ENCODE results near the gene DNASE1. TPM values are rescaled to one million over a fixed set of nuclear protein-coding genes. Genes with fewer than 3 reads are reported as not detected.
"Not testable (repeated sequence)": the region's sequence is repeated elsewhere in the genome, so short reads cannot be mapped to it uniquely, and the experiment has no call there.

Gene DNASE1
- total RNA-seq, 2 donors from 2014 or later, result 19.1 to 25.5 TPM

DNA sequence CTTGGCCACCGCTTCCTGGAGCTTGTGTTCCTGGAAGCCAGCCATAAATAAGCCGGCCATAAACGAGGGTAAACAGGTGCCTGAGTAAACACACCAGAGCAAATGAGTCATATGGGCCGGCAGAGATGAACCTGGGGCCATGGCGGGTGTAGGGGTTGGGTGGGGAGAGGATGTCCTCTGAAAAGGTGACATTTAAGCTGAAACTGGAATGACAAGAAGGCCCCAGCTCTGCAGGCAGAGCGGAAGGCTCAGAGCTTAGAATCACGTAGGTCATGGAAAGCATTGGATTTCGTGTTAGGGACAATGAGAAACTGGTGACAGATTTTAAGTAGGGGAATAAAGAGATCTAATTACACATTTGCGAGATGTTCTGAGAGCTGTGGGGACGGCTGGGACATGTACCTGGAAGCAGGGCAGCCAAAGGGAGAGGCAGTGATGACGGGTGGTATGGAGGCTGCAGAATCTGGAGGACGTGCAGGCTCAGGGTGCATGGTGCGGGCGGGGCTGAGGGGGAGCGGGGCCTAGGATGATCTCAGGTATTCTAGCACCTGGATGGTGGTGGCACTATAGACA lies 8.1 kb upstream of the DNASE1 start:
- peak overlapping the region in 1 of 2 donors; percentile 18 for H3K27ac Mint-ChIP-seq
- no peaks in the 10 kb centered on the region for H3K27me3 Mint-ChIP-seq
- H3K9me3 Mint-ChIP-seq, result no peaks in the 10 kb centered on the region
- no peak overlapping the region for H3K4me3 Mint-ChIP-seq
- H3K4me1 Mint-ChIP-seq (ENCODE audit: low read depth in 2 of 2), result peaks cover 0 to 4% of the 10 kb centered on the region in 2 donors
- ATAC-seq, result no peak
- H3K36me3 Mint-ChIP-seq, result no peaks in the 10 kb centered on the region
- peak; percentile 56 for DNase-seq (ENCODE audit: low spot score)

DNA sequence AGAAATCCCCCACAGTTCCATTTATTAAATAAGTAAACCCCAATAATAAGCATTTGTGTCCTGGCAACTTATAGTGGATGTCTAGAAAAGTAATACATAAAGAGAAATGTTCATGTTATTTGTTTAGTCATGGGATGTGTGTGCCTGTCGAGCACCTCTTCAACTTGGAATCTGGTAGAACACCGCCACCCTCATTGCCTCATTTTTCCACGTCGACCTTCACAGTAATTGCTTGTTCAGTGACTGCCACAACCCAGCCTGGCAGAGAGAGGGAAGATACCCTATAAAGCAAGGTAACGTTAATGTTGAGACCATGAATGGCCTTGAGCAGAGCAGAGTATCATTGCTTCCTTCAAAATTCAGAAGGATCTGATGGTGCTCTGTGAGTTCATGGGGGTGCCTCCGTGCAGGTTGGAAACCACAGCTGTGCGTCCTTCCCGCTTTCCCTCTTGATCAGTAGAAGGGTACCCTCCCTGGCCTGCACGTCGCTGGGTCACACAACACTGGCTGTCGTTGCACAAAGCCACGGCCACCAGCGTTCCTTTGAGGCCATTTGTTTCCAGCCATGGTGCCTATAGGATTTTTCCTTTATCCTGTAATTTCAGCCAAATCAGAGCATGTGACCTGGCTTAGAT lies 3.7 kb upstream of the DNASE1 start:
- Mint-ChIP-seq H3K4me3 (no peak overlapping the region), H3K27ac (peak overlapping the region in 1 of 2 donors; percentile 17), H3K27me3 (no peaks in the 10 kb centered on the region), H3K4me1 (ENCODE audit: low read depth in 2 of 2) (peaks cover 0 to 4% of the 10 kb centered on the region in 2 donors), H3K9me3 (no peaks in the 10 kb centered on the region), H3K36me3 (no peaks in the 10 kb centered on the region)
- ATAC-seq, result no peak
- peak; percentile 49 for DNase-seq (ENCODE audit: low spot score)

DNA sequence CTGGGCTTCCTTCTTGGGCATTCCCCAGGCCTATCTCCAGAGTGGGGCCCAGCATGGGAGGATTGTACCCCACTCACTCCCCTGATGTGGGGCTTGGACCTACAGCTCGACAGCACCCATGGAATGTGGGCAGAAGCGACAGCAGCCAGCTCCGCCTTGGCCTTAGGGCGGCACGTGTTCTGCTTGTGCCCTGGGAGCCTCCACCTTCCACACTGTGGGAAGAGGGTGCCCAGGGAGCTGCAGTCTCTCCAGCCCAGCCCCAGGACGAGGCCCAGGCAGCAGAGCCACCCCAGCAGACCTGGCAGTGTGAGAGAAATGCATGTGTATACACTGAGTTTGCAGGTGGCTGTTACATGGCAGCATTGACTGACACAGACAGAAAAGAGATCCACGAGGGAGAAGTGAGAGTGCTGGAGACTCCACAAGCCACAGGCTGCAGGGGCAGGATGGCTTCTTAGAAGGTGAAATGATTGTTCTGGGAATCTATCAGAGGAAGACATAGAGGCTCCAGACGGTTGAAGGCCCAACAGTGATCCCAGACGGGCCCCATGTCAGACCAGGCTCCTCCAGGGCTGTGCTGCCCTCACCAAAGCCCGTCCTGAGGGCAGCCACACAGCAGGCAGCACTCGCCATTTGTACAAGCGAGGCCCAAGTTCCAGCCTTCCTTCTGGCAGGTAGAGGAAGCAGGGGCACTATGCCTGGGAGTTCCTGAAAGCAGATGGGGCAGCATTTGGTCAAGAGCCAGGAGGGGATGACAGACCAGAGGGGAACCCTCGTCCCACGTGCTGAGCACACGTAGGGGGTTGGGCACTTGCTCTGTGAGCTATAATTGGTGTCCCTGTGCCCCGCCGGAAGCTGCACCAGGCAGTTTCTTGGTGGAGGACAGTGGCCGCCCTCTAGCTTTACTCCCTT lies 2.8 kb upstream of the DNASE1 start:
- no peaks in the 10 kb centered on the region for H3K9me3 Mint-ChIP-seq
- peak; percentile 48 for DNase-seq (ENCODE audit: low spot score)
- ATAC-seq, result no peak
- H3K4me1 Mint-ChIP-seq (ENCODE audit: low read depth in 2 of 2), result no peaks in the 10 kb centered on the region
- no peaks in the 10 kb centered on the region for H3K27me3 Mint-ChIP-seq
- H3K27ac Mint-ChIP-seq, result peak overlapping the region in 1 of 2 donors; percentile 17
- no peaks in the 10 kb centered on the region for H3K36me3 Mint-ChIP-seq
- no peak overlapping the region for H3K4me3 Mint-ChIP-seq

DNA sequence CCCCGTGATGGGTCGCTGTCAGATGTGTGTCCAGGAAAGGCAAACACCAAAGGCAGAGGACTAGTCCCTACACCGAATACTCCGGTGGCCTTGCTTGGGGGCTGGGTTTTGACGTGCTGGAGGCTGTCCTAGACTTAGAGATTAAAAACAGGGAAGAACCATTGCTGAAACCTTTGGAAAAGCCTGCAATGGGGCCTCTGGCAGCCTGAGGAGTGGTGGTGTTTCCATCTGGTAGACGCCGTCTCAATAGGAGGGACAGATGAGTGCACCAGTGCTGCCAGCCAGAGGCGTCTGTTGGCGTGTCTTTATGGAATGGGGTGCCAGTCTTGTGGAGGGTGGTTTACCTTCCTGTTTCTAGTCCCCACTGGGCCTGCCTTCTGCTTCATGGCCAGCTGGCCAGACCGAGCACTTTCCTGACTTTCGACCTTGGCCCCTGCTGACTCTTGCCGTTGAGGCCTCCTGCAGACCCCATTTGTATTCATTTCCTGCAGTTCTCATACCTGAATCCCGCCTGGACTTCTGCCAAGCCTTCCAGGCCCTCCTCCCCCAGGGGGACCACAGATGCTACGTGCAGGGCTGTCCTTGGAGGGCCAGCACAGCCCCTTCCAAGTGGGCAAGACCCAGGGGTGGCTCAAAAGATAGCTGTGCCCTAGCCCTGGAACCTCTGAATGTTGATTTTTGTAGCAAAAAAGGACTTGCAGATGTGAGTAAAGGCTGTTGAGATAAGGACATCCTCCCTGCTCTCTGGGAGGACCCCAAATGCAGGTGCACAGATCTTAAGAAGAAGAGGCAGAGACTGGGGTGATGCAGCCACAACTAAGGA lies 1.9 kb upstream of the DNASE1 start:
- Mint-ChIP-seq H3K9me3 (no peaks in the 10 kb centered on the region), H3K4me3 (no peak overlapping the region), H3K27me3 (no peaks in the 10 kb centered on the region), H3K27ac (peak overlapping the region in 1 of 2 donors; percentile 18), H3K4me1 (ENCODE audit: low read depth in 2 of 2) (no peaks in the 10 kb centered on the region), H3K36me3 (no peaks in the 10 kb centered on the region)
- DNase-seq (ENCODE audit: low spot score) (peak; percentile 22), ATAC-seq (no peak)

DNA sequence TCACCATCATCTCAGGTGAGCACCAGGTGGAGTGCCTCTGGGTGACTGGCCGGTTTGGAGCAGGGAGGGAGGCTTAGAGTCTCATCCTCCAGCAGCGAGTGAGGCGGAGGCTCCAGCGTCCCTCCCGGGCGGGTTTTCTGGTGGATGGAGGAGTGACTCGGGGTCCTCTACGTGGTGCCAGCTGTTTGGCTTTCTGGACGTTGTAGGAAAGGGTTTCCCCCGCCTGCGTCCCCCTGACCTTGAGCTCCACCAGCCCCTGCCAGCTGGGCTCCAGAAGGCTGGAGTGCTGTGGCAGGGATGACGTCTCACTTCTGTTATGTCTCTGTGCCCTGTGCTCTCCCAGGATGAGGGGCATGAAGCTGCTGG lies 522 bp downstream of the DNASE1 start:
- peaks cover 8% of the 10 kb centered on the region for H3K36me3 Mint-ChIP-seq
- peak; percentile 32 for DNase-seq (ENCODE audit: low spot score)
- H3K27me3 Mint-ChIP-seq, result no peaks in the 10 kb centered on the region
- no peak overlapping the region for H3K27ac Mint-ChIP-seq
- no peak overlapping the region for H3K4me3 Mint-ChIP-seq
- H3K9me3 Mint-ChIP-seq, result no peaks in the 10 kb centered on the region
- ATAC-seq, result no peak
- peaks cover 0 to 6% of the 10 kb centered on the region in 2 donors for H3K4me1 Mint-ChIP-seq (ENCODE audit: low read depth in 2 of 2)

DNA sequence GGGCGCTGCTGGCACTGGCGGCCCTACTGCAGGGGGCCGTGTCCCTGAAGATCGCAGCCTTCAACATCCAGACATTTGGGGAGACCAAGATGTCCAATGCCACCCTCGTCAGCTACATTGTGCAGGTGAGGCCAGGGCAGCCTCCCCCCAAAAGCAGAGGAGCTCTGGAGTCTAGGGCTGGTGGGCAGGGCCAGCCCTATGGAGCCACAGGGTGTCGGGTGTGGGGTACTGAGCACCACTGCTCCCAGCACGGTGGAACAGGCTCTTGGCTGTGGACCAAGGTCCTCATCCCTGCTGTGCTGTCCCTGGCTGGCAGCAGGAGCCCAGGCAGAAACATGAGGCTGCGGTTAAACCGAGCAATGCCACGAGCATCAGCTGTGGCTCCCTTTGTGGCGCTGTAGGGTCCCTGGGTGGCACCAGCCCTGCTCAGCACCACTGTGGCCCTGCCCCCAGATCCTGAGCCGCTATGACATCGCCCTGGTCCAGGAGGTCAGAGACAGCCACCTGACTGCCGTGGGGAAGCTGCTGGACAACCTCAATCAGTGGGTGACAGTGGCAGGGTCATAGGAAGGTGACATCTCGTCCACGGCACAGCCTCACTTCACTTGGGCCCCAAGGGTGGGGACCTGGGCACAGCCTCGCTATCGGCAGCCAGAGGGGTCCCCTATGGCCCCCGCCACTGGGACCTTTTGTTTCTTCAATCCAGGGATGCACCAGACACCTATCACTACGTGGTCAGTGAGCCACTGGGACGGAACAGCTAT lies 1.1 kb downstream of the DNASE1 start:
- Mint-ChIP-seq H3K36me3 (peaks cover 8% of the 10 kb centered on the region), H3K4me1 (ENCODE audit: low read depth in 2 of 2) (peaks cover 0 to 6% of the 10 kb centered on the region in 2 donors), H3K27ac (no peak overlapping the region), H3K27me3 (no peaks in the 10 kb centered on the region), H3K9me3 (no peaks in the 10 kb centered on the region), H3K4me3 (no peak overlapping the region)
- ATAC-seq (peak in 1 of 2 donors; percentile 3), DNase-seq (ENCODE audit: low spot score) (peak; percentile 55)

DNA sequence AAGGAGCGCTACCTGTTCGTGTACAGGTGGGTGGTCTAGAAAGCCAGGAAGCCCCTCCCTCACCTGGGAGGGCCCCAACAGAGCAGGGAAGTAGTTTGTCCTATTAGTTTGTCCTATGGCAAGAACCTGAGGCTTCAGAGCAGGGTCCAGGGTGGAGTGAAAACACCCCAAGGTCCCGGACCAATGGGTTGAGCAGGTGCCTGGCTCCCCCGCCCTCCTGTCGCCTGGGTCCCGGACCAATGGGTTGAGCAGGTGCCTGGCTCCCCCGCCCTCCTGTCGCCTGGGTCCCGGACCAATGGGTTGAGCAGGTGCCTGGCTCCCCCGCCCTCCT lies 1.6 kb downstream of the DNASE1 start:
- not testable (repeated sequence) for ATAC-seq, H3K27me3 Mint-ChIP-seq

DNA sequence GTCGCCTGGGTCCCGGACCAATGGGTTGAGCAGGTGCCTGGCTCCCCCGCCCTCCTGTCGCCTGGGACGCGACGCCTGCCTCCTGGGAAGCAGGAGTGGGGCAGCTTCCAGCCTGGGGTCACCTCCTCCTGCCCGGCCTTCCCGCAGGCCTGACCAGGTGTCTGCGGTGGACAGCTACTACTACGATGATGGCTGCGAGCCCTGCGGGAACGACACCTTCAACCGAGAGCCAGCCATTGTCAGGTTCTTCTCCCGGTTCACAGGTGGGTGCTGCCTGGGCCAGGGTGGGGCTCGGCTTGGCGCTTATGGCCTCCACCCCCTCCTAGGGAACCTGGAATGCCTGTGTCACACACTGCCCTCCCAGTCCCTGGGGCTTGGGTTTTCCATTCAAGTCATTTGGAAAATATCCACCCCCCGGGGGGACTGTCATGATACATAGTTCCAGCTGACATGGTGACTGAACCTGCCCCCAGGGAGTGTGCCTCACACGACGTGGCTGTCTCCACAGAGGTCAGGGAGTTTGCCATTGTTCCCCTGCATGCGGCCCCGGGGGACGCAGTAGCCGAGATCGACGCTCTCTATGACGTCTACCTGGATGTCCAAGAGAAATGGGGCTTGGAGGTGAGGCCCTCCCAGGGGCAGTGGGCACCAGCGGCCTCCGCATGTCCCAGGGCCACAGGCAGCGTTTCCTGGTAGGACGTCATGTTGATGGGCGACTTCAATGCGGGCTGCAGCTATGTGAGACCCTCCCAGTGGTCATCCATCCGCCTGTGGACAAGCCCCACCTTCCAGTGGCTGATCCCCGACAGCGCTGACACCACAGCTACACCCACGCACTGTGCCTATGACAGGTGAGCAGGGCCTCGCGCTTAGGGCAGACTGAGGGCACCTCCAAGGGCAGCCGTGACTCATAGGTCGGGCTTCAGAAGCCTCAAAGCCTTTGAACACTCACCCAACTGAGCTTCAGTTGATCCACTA lies 2.3 kb downstream of the DNASE1 start:
- no peaks in the 10 kb centered on the region for H3K27me3 Mint-ChIP-seq
- no peak for ATAC-seq
- DNase-seq (ENCODE audit: low spot score), result peak; percentile 52
- H3K27ac Mint-ChIP-seq, result no peak overlapping the region
- peaks cover 0 to 6% of the 10 kb centered on the region in 2 donors for H3K4me1 Mint-ChIP-seq (ENCODE audit: low read depth in 2 of 2)
- no peaks in the 10 kb centered on the region for H3K9me3 Mint-ChIP-seq
- H3K4me3 Mint-ChIP-seq, result no peak overlapping the region
- peaks cover 14% of the 10 kb centered on the region for H3K36me3 Mint-ChIP-seq

More for the DNA sequence above, 1.6 kb downstream of the DNASE1 start:
- H3K4me1 Mint-ChIP-seq (ENCODE audit: low read depth in 2 of 2); H3K9me3 Mint-ChIP-seq; DNase-seq (ENCODE audit: low spot score); H3K4me3 Mint-ChIP-seq; H3K27ac Mint-ChIP-seq: not testable (repeated sequence)
- H3K36me3 Mint-ChIP-seq, result peaks cover 12% of the 10 kb centered on the region

DNA sequence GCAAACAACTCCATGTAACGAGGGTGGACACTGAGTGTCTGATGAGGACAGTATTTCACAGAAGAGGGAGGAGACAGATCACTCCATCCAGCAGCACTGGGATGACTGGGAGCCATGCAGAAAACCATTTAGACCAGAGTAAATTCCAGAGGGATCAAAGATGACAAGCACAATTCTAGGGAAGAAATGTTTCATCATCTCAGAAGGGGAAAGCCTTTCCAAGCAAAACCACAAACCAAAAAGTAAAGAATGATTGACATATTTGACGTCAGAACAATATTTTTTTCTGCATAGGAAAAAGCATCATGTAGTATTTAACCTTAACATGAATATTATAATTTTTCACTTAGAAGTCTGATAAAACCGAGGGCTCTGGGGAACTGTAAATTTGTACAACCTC lies 4.8 kb downstream of the DNASE1 start:
- ATAC-seq (no peak), DNase-seq (ENCODE audit: low spot score) (no peak)
- Mint-ChIP-seq H3K4me3 (no peak overlapping the region), H3K27me3 (no peaks in the 10 kb centered on the region), H3K36me3 (peaks cover 14% of the 10 kb centered on the region), H3K9me3 (no peaks in the 10 kb centered on the region), H3K27ac (peak overlapping the region in 1 of 2 donors; percentile 8), H3K4me1 (ENCODE audit: low read depth in 2 of 2) (peaks cover 0 to 6% of the 10 kb centered on the region in 2 donors)

DNA sequence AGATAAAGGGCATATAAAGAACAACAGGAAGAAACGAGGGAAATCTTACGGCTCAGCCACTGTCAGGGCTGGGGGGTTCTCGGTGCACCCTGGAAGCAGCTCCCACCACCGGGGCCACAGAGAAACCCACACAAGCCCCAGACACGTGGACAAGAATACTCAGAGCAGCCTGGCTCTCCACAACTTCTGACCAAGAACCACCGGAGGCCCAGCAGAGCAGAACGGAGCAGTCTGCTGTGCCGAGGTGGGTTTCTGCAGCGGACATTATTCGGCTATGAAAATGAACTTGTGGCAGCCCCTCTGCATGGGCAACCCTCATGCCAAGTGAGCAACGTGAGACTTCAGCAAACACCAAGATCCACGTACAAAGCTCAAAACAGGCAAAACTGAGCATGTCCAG lies 6.8 kb downstream of the DNASE1 start:
- H3K4me3 Mint-ChIP-seq, result no peak overlapping the region
- H3K4me1 Mint-ChIP-seq (ENCODE audit: low read depth in 2 of 2), result peaks cover 4 to 18% of the 10 kb centered on the region in 2 donors
- peaks cover 14% of the 10 kb centered on the region for H3K36me3 Mint-ChIP-seq
- no peaks in the 10 kb centered on the region for H3K27me3 Mint-ChIP-seq
- ATAC-seq, result no peak
- H3K27ac Mint-ChIP-seq, result no peak overlapping the region
- H3K9me3 Mint-ChIP-seq, result no peaks in the 10 kb centered on the region
- no peak for DNase-seq (ENCODE audit: low spot score)

DNA sequence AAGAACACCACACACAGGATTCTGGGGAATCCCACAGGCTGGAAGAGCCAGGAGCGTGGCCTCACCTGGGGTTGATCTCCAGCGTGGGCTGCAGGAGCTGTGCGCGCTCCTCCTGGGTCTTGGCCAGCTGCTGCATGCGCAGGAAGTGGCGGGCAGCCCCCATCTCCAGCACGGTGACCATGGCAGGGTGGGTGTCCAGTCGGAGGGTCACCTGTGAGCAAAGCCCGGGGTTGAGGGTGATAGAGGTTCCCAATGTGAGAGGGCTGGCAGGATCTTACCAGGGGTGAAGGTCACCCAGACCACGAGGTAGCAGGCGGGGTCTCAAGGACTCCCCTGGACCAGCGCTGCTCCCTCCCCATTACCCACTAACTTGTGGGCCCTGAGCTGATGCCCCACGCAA lies 7.4 kb downstream of the DNASE1 start:
- DNase-seq (ENCODE audit: low spot score) (no peak), ATAC-seq (no peak)
- no peaks in the 10 kb centered on the region for H3K27me3 Mint-ChIP-seq
- peaks cover 4 to 18% of the 10 kb centered on the region in 2 donors for H3K4me1 Mint-ChIP-seq (ENCODE audit: low read depth in 2 of 2)
- H3K27ac Mint-ChIP-seq, result no peak overlapping the region
- H3K4me3 Mint-ChIP-seq, result no peak overlapping the region
- H3K36me3 Mint-ChIP-seq, result peaks cover 14% of the 10 kb centered on the region
- no peaks in the 10 kb centered on the region for H3K9me3 Mint-ChIP-seq

DNA sequence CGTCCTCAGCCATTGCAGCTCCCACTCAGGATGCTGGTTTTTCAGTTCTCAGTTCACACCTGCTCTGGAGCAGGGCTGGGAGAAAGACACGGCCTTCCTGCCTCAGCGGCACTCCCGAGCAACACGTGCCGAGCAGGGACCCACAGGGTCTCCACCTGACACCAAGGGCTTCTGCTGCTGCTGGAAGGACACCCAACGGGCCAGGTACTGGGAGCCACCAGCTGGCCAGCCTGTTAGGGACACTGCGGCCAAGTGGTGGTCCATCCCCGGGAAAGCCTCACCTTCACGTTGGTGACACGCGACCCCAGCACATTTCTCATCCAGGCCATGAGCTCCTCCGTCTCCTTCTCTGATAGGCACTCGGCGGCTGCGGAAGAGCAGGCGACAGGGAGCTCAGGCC lies 8.1 kb downstream of the DNASE1 start:
- Mint-ChIP-seq H3K4me1 (ENCODE audit: low read depth in 2 of 2) (peaks cover 4 to 18% of the 10 kb centered on the region in 2 donors), H3K36me3 (peaks cover 14% of the 10 kb centered on the region), H3K9me3 (no peaks in the 10 kb centered on the region), H3K27ac (no peak overlapping the region), H3K27me3 (no peaks in the 10 kb centered on the region), H3K4me3 (no peak overlapping the region)
- ATAC-seq (no peak), DNase-seq (ENCODE audit: low spot score) (no peak)
